Measurements from ENCODE around the gene CAPN2. TPM values are rescaled to one million over a fixed set of nuclear protein-coding genes. Genes with fewer than 3 reads are reported as not detected.

Gene CAPN2
- total RNA-seq, 1 experiment from 2014 or later = 513 TPM

DNA sequence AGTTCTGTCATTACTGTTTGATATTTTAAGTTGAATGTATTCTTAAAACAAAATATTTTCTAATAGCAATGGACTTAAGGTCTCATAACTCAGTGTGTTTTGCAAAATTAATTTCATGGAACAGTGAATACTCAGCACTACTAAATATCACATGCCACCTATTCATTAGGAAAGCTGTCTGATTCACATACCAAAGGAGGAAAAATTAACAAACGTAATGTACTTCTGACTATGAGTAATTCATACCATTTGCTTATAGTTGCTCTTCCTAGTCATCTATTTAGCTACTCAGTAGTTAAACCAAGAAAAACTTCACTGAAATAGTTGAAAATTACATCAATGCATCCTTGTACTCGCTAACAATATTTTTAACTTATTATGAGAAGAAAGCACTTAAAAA is 98.2 kb downstream of the CAPN2 start:
- no peak for DNase-seq (ENCODE audit: unreplicated experiment)
- intact Hi-C loops (cut with micrococcal nuclease) = loop anchor here (2.0 to 10.0 kb wide), 6 partner anchors 36 to 297 kb away; no protein-coding TSS in a partner anchor
- Mint-ChIP-seq H3K27ac (ENCODE audit: low read depth, unreplicated experiment) (peak overlapping the region; percentile 4), H3K36me3 (ENCODE audit: insufficient read depth, unreplicated experiment) (peaks cover 65% of the 10 kb centered on the region), H3K27me3 (ENCODE audit: insufficient read depth, unreplicated experiment) (no peaks in the 10 kb centered on the region), H3K9me3 (ENCODE audit: unreplicated experiment) (peaks cover 7% of the 10 kb centered on the region), H3K4me1 (ENCODE audit: insufficient read depth, unreplicated experiment) (peaks cover 19% of the 10 kb centered on the region), H3K4me3 (ENCODE audit: unreplicated experiment) (no peak overlapping the region)
- ChIA-PET CTCF (interaction anchor here (0.7 to 3.6 kb wide), 24 partner anchors 8 to 860 kb away, joined by 3 to 36 read pairs (median 5); partner anchors contain the start of genes CAPN2, FBXO28 and TP53BP2), POLR2A (interaction anchor here (0.6 to 14.0 kb wide), 15 partner anchors 8 to 437 kb away, joined by 3 to 176 read pairs (median 7); partner anchors contain the start of genes CAPN2 and TP53BP2)
- TF ChIP-seq, protein P1, sequence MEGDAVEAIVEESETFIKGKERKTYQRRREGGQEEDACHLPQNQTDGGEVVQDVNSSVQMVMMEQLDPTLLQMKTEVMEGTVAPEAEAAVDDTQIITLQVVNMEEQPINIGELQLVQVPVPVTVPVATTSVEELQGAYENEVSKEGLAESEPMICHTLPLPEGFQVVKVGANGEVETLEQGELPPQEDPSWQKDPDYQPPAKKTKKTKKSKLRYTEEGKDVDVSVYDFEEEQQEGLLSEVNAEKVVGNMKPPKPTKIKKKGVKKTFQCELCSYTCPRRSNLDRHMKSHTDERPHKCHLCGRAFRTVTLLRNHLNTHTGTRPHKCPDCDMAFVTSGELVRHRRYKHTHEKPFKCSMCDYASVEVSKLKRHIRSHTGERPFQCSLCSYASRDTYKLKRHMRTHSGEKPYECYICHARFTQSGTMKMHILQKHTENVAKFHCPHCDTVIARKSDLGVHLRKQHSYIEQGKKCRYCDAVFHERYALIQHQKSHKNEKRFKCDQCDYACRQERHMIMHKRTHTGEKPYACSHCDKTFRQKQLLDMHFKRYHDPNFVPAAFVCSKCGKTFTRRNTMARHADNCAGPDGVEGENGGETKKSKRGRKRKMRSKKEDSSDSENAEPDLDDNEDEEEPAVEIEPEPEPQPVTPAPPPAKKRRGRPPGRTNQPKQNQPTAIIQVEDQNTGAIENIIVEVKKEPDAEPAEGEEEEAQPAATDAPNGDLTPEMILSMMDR (IDR thresholded peaks at IDR 0.05; ENCODE audit: unreplicated experiment) = no peak
- no TSS peak for BruUV-seq (replicated peaks)

GRCh38 chr1:223811634-223812101 is 99.3 kb downstream of the CAPN2 start:
- peaks cover 7% of the 10 kb centered on the region for H3K9me3 Mint-ChIP-seq (ENCODE audit: unreplicated experiment)
- BruUV-seq (replicated peaks) = no TSS peak
- intact Hi-C loops (cut with micrococcal nuclease) = loop anchor here (1.0 to 10.0 kb wide), 8 partner anchors 35 to 519 kb away; partner anchors contain the start of gene NVL
- TF ChIP-seq, protein P1 (IDR thresholded peaks at IDR 0.05; ENCODE audit: unreplicated experiment) = peak; percentile 86
- H3K36me3 Mint-ChIP-seq (ENCODE audit: insufficient read depth, unreplicated experiment) = peaks cover 54% of the 10 kb centered on the region
- no peak overlapping the region for H3K27ac Mint-ChIP-seq (ENCODE audit: low read depth, unreplicated experiment)
- DNase-seq (ENCODE audit: unreplicated experiment) = peak; percentile 74
- peaks cover 28% of the 10 kb centered on the region for H3K4me1 Mint-ChIP-seq (ENCODE audit: insufficient read depth, unreplicated experiment)
- ChIA-PET POLR2A (interaction anchor here (0.8 to 14.0 kb wide), 20 partner anchors 9 to 304 kb away, joined by 3 to 176 read pairs (median 6); partner anchors contain the start of genes CAPN2 and TP53BP2), CTCF (interaction anchor here (0.5 to 3.6 kb wide), 50 partner anchors 9 to 688 kb away, joined by 3 to 36 read pairs (median 5); partner anchors contain the start of genes CAPN2, FBXO28 and TP53BP2)
- H3K4me3 Mint-ChIP-seq (ENCODE audit: unreplicated experiment) = no peak overlapping the region
- H3K27me3 Mint-ChIP-seq (ENCODE audit: insufficient read depth, unreplicated experiment) = no peaks in the 10 kb centered on the region

DNA sequence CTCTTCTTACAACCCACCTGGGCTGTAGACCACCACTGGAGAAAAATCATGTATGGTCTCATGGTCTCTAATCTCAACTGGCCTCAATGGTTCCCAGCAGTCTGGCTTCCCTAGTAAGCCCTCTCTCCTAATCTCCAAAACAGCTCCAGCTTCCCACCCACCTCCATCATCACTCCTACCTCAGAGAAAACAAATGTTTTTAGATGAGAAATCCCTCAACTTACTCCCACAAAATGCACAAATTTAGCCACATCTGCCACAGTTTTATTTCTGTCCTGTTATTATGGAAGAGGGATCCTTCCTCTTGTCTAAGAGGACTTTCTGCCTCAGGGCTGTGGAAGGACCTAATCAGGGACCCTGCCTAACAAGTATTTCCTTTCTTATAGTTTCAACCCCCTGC is 101.3 kb downstream of the CAPN2 start:
- CTCF ChIA-PET = interaction anchor here (0.7 to 3.6 kb wide), 6 partner anchors 11 to 635 kb away, joined by 3 to 36 read pairs (median 26); partner anchors contain the start of gene TP53BP2

More for the DNA sequence above, 101.3 kb downstream of the CAPN2 start:
- peaks cover 36% of the 10 kb centered on the region for H3K36me3 Mint-ChIP-seq (ENCODE audit: insufficient read depth, unreplicated experiment)
- POLR2A ChIA-PET = interaction anchor here (1.0 to 14.0 kb wide), 2 partner anchors 13 to 30 kb away, joined by 3 to 176 read pairs; partner anchors contain the start of gene TP53BP2
- no peaks in the 10 kb centered on the region for H3K27me3 Mint-ChIP-seq (ENCODE audit: insufficient read depth, unreplicated experiment)
- DNase-seq (ENCODE audit: unreplicated experiment) = no peak
- no peaks in the 10 kb centered on the region for H3K9me3 Mint-ChIP-seq (ENCODE audit: unreplicated experiment)
- no peak overlapping the region for H3K4me3 Mint-ChIP-seq (ENCODE audit: unreplicated experiment)
- peaks cover 28% of the 10 kb centered on the region for H3K4me1 Mint-ChIP-seq (ENCODE audit: insufficient read depth, unreplicated experiment)
- peak overlapping the region; percentile 8 for H3K27ac Mint-ChIP-seq (ENCODE audit: low read depth, unreplicated experiment)
- BruUV-seq (replicated peaks) = no TSS peak
- intact Hi-C loops (cut with micrococcal nuclease) = loop anchor here (5.0 to 10.0 kb wide), 4 partner anchors 74 to 294 kb away; no protein-coding TSS in a partner anchor
- TF ChIP-seq, protein P1 (IDR thresholded peaks at IDR 0.05; ENCODE audit: unreplicated experiment) = no peak
